WTC11 (cell line): ENCODE results near the gene TOMM6. TPM values are rescaled to one million over a fixed set of nuclear protein-coding genes. Genes with fewer than 3 reads are reported as not detected.

ENCODE experiments used
- ATAC-seq: fragments of 200-7000 bp; cut with Tn5 transposase; 2 replicates; pipeline ENCODE4 v1.10.0; 2021; ENCODE audit warnings: mild to moderate bottlenecking, moderate library complexity
- CTCF ChIA-PET: fragments of 300-600 bp; sonication (Branson Sonifier 250); formaldehyde crosslinking; loops from one replicate; lab custom pipeline; 2021; ENCODE audit warnings: antibody characterized with exemption; lab: Charles Lee
- POLR2A ChIA-PET: fragments of 350-600 bp; sonication (Branson Sonifier 250); formaldehyde crosslinking; loops from one replicate; lab custom pipeline; 2021; ENCODE audit warnings: antibody characterized with exemption; lab: Charles Lee
- DNase-seq: peaks from one replicate; pipeline ENCODE4 v3.0.0; 2021; ENCODE audit warnings: low spot score
- H3K27ac Mint-ChIP-seq: 2 replicates; pipeline ENCODE4 v1.8.0; 2021; ENCODE audit warnings: mixed read lengths
- H3K27me3 Mint-ChIP-seq: 2 replicates; pipeline ENCODE4 v1.8.0; 2021; ENCODE audit warnings: low read depth, mild to moderate bottlenecking, moderate library complexity, mixed read lengths
- H3K36me3 Mint-ChIP-seq: 2 replicates; pipeline ENCODE4 v1.8.0; 2021; ENCODE audit warnings: mixed read lengths
- H3K4me1 Mint-ChIP-seq: 2 replicates; pipeline ENCODE4 v1.8.0; 2022; ENCODE audit warnings: mixed read lengths
- H3K4me3 Mint-ChIP-seq: 2 replicates; pipeline ENCODE4 v1.8.0; 2021; ENCODE audit warnings: mild to moderate bottlenecking, moderate library complexity, mixed read lengths
- H3K9me3 Mint-ChIP-seq: 2 replicates; pipeline ENCODE4 v1.8.0; 2021; ENCODE audit warnings: mixed read lengths
- FOXP1 ChIP-seq: sonication (generic); formaldehyde crosslinking; IDR thresholded peaks from 2 replicates; pipeline ENCODE4 v1.8.0; 2022; ENCODE audit warnings: missing genetic modification reagents, mild to moderate bottlenecking, moderate library complexity, borderline replicate concordance
- GRHL2 ChIP-seq: fragments of 250-450 bp; sonication (Bioruptor Pico); IDR thresholded peaks from 2 replicates; pipeline ENCODE4 v1.8.0; 2022; ENCODE audit warnings: mild to moderate bottlenecking, moderate library complexity; ENCODE audit not compliant: insufficient replicate concordance, severe bottlenecking
- HMGXB4 ChIP-seq: sonication (generic); formaldehyde crosslinking; IDR thresholded peaks from 2 replicates; pipeline ENCODE4 v1.8.1; 2023; ENCODE audit warnings: mild to moderate bottlenecking, moderate library complexity, missing genetic modification reagents
- IRF2 ChIP-seq: sonication (generic); formaldehyde crosslinking; IDR thresholded peaks from 2 replicates; pipeline ENCODE4 v1.8.0; 2022; ENCODE audit warnings: low read depth, missing genetic modification reagents, borderline replicate concordance
- NFATC4 ChIP-seq: fragments of 250-450 bp; sonication (Bioruptor Pico); IDR thresholded peaks from 2 replicates; pipeline ENCODE4 v1.9.0; 2021; ENCODE audit warnings: mild to moderate bottlenecking
- NR2C2 ChIP-seq: sonication (generic); formaldehyde crosslinking; IDR thresholded peaks from 2 replicates; pipeline ENCODE4 v1.8.0; 2022; ENCODE audit warnings: mild to moderate bottlenecking, missing genetic modification reagents
- PRDM15 ChIP-seq: sonication (generic); formaldehyde crosslinking; IDR thresholded peaks from 2 replicates; pipeline ENCODE4 v1.8.0; 2022; ENCODE audit warnings: missing genetic modification reagents
- RELA ChIP-seq: sonication (generic); formaldehyde crosslinking; IDR thresholded peaks from 2 replicates; pipeline ENCODE4 v1.8.1; 2022; ENCODE audit warnings: missing genetic modification reagents, mild to moderate bottlenecking, borderline replicate concordance
- SMAD3 ChIP-seq: sonication (generic); formaldehyde crosslinking; IDR thresholded peaks from 2 replicates; pipeline ENCODE4 v1.8.0; 2022; ENCODE audit warnings: missing genetic modification reagents, mild to moderate bottlenecking, borderline replicate concordance
- TCF7 ChIP-seq: sonication (generic); formaldehyde crosslinking; IDR thresholded peaks from 2 replicates; pipeline ENCODE4 v1.8.0; 2022; ENCODE audit warnings: mild to moderate bottlenecking, low read depth, missing genetic modification reagents, moderate library complexity
- TP53 ChIP-seq: sonication (generic); formaldehyde crosslinking; IDR thresholded peaks from 2 replicates; pipeline ENCODE4 v1.8.1; 2023; ENCODE audit warnings: mild to moderate bottlenecking, missing genetic modification reagents
- ZNF138 ChIP-seq: sonication (generic); formaldehyde crosslinking; conservative IDR thresholded peaks from 2 replicates; pipeline ENCODE4 v1.8.1; 2022; ENCODE audit warnings: mild to moderate bottlenecking, moderate library complexity, missing genetic modification reagents
- ZNF232 ChIP-seq: sonication (generic); formaldehyde crosslinking; IDR thresholded peaks from 2 replicates; pipeline ENCODE4 v1.8.0; 2022; ENCODE audit warnings: mild to moderate bottlenecking, missing genetic modification reagents
- ZNF281 ChIP-seq: sonication (generic); formaldehyde crosslinking; IDR thresholded peaks from 2 replicates; pipeline ENCODE4 v1.8.0; 2023; ENCODE audit warnings: mild to moderate bottlenecking, missing genetic modification reagents
- ZSCAN18 ChIP-seq: fragments of 250-450 bp; sonication (Bioruptor Pico); IDR thresholded peaks from 2 replicates; pipeline ENCODE4 v2.1.2; 2022; ENCODE audit warnings: mild to moderate bottlenecking, moderate library complexity
- total RNA-seq: library from RNA; stranded (reverse); gene quantifications from 3 replicates; pipeline ENCODE4 v1.2.3, GENCODE V29; 2021
- TF ChIP-seq, protein P1 (sequence below): sonication (generic); formaldehyde crosslinking; IDR thresholded peaks from 2 replicates; pipeline ENCODE4 v1.8.1; 2023; ENCODE audit warnings: mild to moderate bottlenecking, missing genetic modification reagents, moderate library complexity
- TF ChIP-seq, protein P2 (sequence below): sonication (generic); formaldehyde crosslinking; IDR thresholded peaks from 2 replicates; pipeline ENCODE4 v1.8.0; 2022; ENCODE audit warnings: mild to moderate bottlenecking, missing genetic modification reagents

Gene TOMM6
- total RNA-seq, 1 experiment from 2014 or later: 233 TPM

DNA sequence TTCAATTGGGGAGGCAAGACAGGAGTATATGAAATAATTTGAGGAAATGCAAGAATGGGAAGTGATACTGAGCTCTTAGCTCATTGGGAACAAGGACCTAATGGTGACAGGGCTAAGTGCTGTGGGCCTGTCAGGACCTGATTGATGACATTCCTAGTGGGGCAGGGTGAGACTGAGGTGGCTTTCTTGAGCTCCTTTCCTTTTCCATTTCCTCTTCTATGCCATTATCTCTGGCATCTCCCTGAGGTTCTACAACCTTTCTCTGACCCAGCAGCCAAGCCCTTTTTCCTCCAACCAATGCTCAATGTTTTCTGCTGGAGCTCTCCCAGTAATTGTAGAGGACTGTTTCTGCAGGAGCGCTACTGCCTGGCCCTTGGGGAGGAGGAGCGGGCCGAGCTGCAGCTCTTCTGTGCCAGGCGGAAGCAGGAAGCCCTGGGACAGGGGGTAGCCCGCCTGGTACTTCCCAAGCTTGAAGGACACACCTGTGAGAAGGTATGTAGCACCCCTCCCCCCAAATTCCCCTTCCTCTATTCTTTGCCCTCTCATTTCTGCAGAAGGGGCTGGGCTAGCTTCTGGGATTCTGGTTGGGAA, 2.8 kb upstream of the TOMM6 start:
- CTCF ChIA-PET: interaction anchor here (1.0 to 4.7 kb wide), 10 partner anchors 9 to 417 kb away, joined by 3 to 71 read pairs (median 22); partner anchors contain the start of genes BYSL and MED20
- DNase-seq: no peak
- TF ChIP-seq, protein P1, sequence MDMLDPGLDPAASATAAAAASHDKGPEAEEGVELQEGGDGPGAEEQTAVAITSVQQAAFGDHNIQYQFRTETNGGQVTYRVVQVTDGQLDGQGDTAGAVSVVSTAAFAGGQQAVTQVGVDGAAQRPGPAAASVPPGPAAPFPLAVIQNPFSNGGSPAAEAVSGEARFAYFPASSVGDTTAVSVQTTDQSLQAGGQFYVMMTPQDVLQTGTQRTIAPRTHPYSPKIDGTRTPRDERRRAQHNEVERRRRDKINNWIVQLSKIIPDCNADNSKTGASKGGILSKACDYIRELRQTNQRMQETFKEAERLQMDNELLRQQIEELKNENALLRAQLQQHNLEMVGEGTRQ: no peak
- TF ChIP-seq FOXP1 (CRISPR knock-in tag): no peak
- no peak for TF ChIP-seq ZSCAN18 (CRISPR knock-in tag)
- no peak for TF ChIP-seq ZNF232 (CRISPR knock-in tag)
- no peak for TF ChIP-seq GRHL2 (CRISPR knock-in tag)
- no peak for TF ChIP-seq NR2C2 (CRISPR knock-in tag)
- no peak for TF ChIP-seq TP53 (CRISPR knock-in tag)
- no peak for TF ChIP-seq PRDM15 (CRISPR knock-in tag)
- no peak for TF ChIP-seq ZNF281
- TF ChIP-seq RELA: no peak
- POLR2A ChIA-PET: interaction anchor here (1.5 kb wide), 1 partner anchor 264 kb away, joined by 3 read pairs; no protein-coding TSS in a partner anchor
- peaks cover 32% of the 10 kb centered on the region for H3K4me1 Mint-ChIP-seq
- H3K27ac Mint-ChIP-seq: no peak overlapping the region
- ATAC-seq: no peak
- peak overlapping the region; percentile 24; the same call in 1 of the 2 replicates for H3K4me3 Mint-ChIP-seq
- H3K9me3 Mint-ChIP-seq: no peaks in the 10 kb centered on the region
- peaks cover 54% of the 10 kb centered on the region for H3K27me3 Mint-ChIP-seq
- peaks cover 9% of the 10 kb centered on the region for H3K36me3 Mint-ChIP-seq

DNA sequence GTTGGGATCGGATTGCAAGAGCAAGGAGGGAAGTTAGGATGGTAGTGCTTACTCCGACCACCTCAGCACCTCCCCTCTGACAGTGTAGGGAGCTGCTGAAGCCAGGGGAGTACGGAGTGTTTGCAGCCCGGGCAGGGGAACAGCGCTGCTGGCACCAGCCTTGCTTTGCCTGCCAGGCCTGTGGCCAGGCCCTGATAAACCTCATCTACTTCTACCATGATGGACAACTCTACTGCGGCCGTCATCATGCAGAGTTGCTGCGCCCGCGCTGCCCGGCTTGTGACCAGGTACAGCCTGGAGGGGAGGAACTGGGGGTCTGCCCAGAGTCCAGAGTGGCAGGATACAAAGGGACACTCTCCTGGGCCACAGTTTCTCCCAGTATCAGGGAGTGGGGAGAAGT, 2.2 kb upstream of the TOMM6 start:
- peaks cover 15% of the 10 kb centered on the region for H3K36me3 Mint-ChIP-seq
- H3K27me3 Mint-ChIP-seq: peaks cover 54% of the 10 kb centered on the region
- peaks cover 32% of the 10 kb centered on the region for H3K4me1 Mint-ChIP-seq
- H3K4me3 Mint-ChIP-seq: peak overlapping the region; percentile 24; the same call in 1 of the 2 replicates
- H3K27ac Mint-ChIP-seq: no peak overlapping the region
- DNase-seq: no peak
- CTCF ChIA-PET: interaction anchor here (0.9 to 4.7 kb wide), 22 partner anchors 7 to 477 kb away, joined by 3 to 71 read pairs (median 16); partner anchors contain the start of genes BYSL, MED20 and TAF8
- H3K9me3 Mint-ChIP-seq: no peaks in the 10 kb centered on the region
- TF ChIP-seq, protein P2, sequence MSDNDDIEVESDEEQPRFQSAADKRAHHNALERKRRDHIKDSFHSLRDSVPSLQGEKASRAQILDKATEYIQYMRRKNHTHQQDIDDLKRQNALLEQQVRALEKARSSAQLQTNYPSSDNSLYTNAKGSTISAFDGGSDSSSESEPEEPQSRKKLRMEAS (CRISPR knock-in tag): no peak
- TF ChIP-seq IRF2 (CRISPR knock-in tag) (no peak), HMGXB4 (CRISPR knock-in tag) (no peak), NFATC4 (CRISPR knock-in tag) (no peak), ZNF138 (CRISPR knock-in tag) (no peak), SMAD3 (CRISPR knock-in tag) (no peak), TCF7 (CRISPR knock-in tag) (no peak)
- ATAC-seq: no peak
- POLR2A ChIA-PET: interaction anchor here (1.5 kb wide), 1 partner anchor 263 kb away, joined by 3 read pairs; no protein-coding TSS in a partner anchor
